Hepatocyte (in vitro differentiated cells): ENCODE data around the gene TTC9B. TPM values are rescaled to one million over a fixed set of nuclear protein-coding genes. Genes with fewer than 3 reads are reported as not detected.

ENCODE experiments used
- DNase-seq: peaks from one replicate; pipeline ENCODE4 v3.0.0-alpha.2; 2016; ENCODE audit warnings: low spot score
- H2AFZ ChIP-seq: fragments of 200-600 bp; sonication (generic); 2 replicates; pipeline ENCODE4 v1.6.0; 2016; ENCODE audit warnings: antibody characterized with exemption, mild to moderate bottlenecking
- H3K27ac ChIP-seq: fragments of 200-600 bp; sonication (generic); 2 replicates; pipeline ENCODE4 v1.5.1; 2016; ENCODE audit warnings: mild to moderate bottlenecking
- H3K27me3 ChIP-seq: fragments of 200-600 bp; sonication (generic); 2 replicates; pipeline ENCODE4 v1.6.1; 2016
- H3K36me3 ChIP-seq: fragments of 200-600 bp; sonication (generic); replicated peaks from 2 replicates; pipeline ENCODE4 v1.5.1; 2016; ENCODE audit warnings: low read depth; ENCODE audit not compliant: insufficient read depth
- H3K4me1 ChIP-seq: fragments of 200-600 bp; sonication (generic); 2 replicates; pipeline ENCODE4 v1.5.1; 2016; ENCODE audit warnings: mild to moderate bottlenecking, moderate library complexity; ENCODE audit not compliant: insufficient read depth
- H3K4me2 ChIP-seq: fragments of 200-600 bp; sonication (generic); 2 replicates; pipeline ENCODE4 v1.6.0; 2016
- H3K4me3 ChIP-seq: fragments of 200-600 bp; sonication (generic); 2 replicates; pipeline ENCODE4 v1.5.1; 2016; ENCODE audit warnings: mild to moderate bottlenecking
- H3K79me2 ChIP-seq: fragments of 200-600 bp; sonication (generic); 2 replicates; pipeline ENCODE4 v1.6.0; 2017; ENCODE audit warnings: mild to moderate bottlenecking
- H3K9me2 ChIP-seq: fragments of 200-600 bp; sonication (generic); replicated peaks from 2 replicates; pipeline ENCODE4 v1.6.0; 2017; ENCODE audit warnings: mild to moderate bottlenecking; ENCODE audit not compliant: insufficient read depth
- H3K9me3 ChIP-seq: fragments of 200-600 bp; sonication (generic); 2 replicates; pipeline ENCODE4 v1.5.1; 2016; ENCODE audit warnings: low read depth, mild to moderate bottlenecking
- H4K20me1 ChIP-seq: fragments of 200-600 bp; sonication (generic); 2 replicates; pipeline ENCODE4 v1.6.0; 2016; ENCODE audit warnings: mild to moderate bottlenecking; ENCODE audit not compliant: insufficient read depth, poor library complexity, severe bottlenecking
- CTCF ChIP-seq: fragments of 200-600 bp; sonication (generic); IDR thresholded peaks from 2 replicates; pipeline ENCODE4 v1.5.1; 2016; ENCODE audit warnings: antibody characterized with exemption, mild to moderate bottlenecking; ENCODE audit not compliant: poor library complexity
- EZH2 ChIP-seq: fragments of 200-600 bp; sonication (generic); IDR thresholded peaks from 2 replicates; pipeline ENCODE4 v1.6.1; 2016; ENCODE audit warnings: antibody characterized with exemption, mild to moderate bottlenecking, borderline replicate concordance
- EZH2phosphoT487 ChIP-seq: fragments of 200-600 bp; sonication (generic); IDR thresholded peaks from one replicate; pipeline ENCODE4 v1.6.1; 2018; ENCODE audit warnings: antibody characterized with exemption, mild to moderate bottlenecking, low read depth, moderate library complexity; ENCODE audit not compliant: unreplicated experiment, severe bottlenecking
- WGBS: methylation state at CpG from one replicate; pipeline ENCODE4 v1.1.6; 2016; ENCODE audit warnings: low lambda C conversion rate; ENCODE audit errors: missing lambda C conversion rate; 5-methylcytosine and 5-hydroxymethylcytosine counted together
- polyA plus RNA-seq: library from polyadenylated mRNA; unstranded; fragments of >200 nt; fragmentation: Nextera tagmentation; extraction: Ambion mirVana; gene quantifications from 2 replicates; pipeline ENCODE4 v1.2.1, GENCODE V29; 2016
- total RNA-seq: library from RNA; depleted of rRNA; stranded (reverse); fragments of >200 nt; gene quantifications from 2 replicates; pipeline ENCODE4 v1.2.3, GENCODE V29; 2014

The TTC9B gene
- total and polyA plus RNA-seq, 2 experiments from 2014 or later = 0.21 TPM; not detected in 1

- no peak for DNase-seq
- Histone ChIP-seq H3K27ac (no peak overlapping the region), H3K9me2 (no peaks in the 10 kb centered on the region), H3K4me1 (peaks cover 10% of the 10 kb centered on the region), H3K36me3 (no peaks in the 10 kb centered on the region), H3K4me2 (no peak overlapping the region), H3K9me3 (no peaks in the 10 kb centered on the region), H2AFZ (no peak overlapping the region), H3K79me2 (no peaks in the 10 kb centered on the region), H4K20me1 (no peaks in the 10 kb centered on the region), H3K4me3 (no peak overlapping the region), H3K27me3 (no peaks in the 10 kb centered on the region)
- WGBS = 85% methylated on average over 11 of the region's 12 CpGs
- TF ChIP-seq EZH2 = no peak
- TF ChIP-seq CTCF = no peak
Measured at GRCh38 chr19:40232479-40232878, 14.3 kb upstream of the TTC9B start.

DNA sequence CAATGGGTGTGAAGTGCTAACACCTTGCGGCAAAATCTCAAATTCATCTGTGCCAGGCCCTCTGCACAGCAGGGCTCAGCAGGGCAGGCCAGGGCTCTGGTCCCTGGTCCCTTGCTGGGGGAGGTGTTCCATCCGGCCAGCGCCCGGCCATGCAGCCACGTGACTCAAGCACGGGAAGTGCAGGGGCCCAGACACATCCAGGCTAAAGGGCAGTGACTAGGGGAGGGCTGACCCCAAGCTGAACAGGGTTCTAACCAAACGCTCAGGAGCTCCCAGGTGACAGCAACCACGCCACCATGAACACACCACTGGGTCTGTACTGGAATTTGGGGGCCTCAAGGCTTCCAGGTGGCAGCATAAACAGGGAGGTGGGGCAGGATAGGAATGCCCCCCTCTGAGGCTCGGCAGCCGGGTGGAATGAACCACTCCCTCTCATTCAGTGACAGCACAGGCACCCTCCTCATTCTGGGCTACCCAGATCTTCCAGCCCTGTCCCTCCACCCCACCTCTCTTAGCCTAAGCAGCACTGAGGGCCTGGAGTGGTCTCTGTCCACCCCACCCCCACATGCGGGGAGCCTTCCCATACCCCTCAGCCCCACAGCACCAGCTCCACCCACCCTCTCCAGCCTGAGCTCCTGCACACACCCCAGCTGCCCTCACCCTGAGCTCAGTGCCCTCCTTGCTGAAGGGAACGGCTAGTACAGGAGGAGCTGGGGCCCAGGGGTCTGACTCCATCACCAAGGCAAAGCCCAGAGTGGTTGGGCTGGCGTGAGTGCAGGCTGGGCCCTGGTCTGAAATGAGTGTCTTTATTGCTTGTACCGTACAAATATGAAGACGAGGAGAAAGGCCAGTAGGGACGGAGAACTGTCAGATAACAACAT lies 13.6 kb upstream of the TTC9B start:
- Histone ChIP-seq H2AFZ (no peak overlapping the region), H3K4me3 (no peak overlapping the region), H4K20me1 (no peaks in the 10 kb centered on the region), H3K27me3 (no peaks in the 10 kb centered on the region), H3K4me2 (peak overlapping the region; percentile 44), H3K9me2 (no peaks in the 10 kb centered on the region), H3K36me3 (no peaks in the 10 kb centered on the region), H3K27ac (no peak overlapping the region), H3K79me2 (no peaks in the 10 kb centered on the region), H3K9me3 (no peaks in the 10 kb centered on the region), H3K4me1 (peaks cover 10% of the 10 kb centered on the region)
- TF ChIP-seq EZH2 (no peak), EZH2phosphoT487 (no peak), CTCF (no peak)
- DNase-seq = peak; percentile 41
- WGBS = 54% methylated on average over 13 of the region's 16 CpGs

- Histone ChIP-seq H3K79me2 (no peaks in the 10 kb centered on the region), H3K4me3 (no peak overlapping the region), H3K27ac (no peak overlapping the region), H2AFZ (no peak overlapping the region), H3K4me2 (no peak overlapping the region), H3K36me3 (no peaks in the 10 kb centered on the region), H3K27me3 (no peaks in the 10 kb centered on the region), H4K20me1 (no peaks in the 10 kb centered on the region), H3K9me2 (no peaks in the 10 kb centered on the region), H3K4me1 (peaks cover 10% of the 10 kb centered on the region), H3K9me3 (no peaks in the 10 kb centered on the region)
- no peak for DNase-seq
- TF ChIP-seq EZH2 = no peak
- no peak for TF ChIP-seq CTCF
- no peak for TF ChIP-seq EZH2phosphoT487
- 86% methylated on average over 6 of the region's 6 CpGs for WGBS
Measured at GRCh38 chr19:40231057-40231456, 12.9 kb upstream of the TTC9B start.
